GM18520 (cell line): ENCODE data around the gene CYS1.

Experiments
- ATAC-seq: cut with Tn5 transposase; IDR thresholded peaks from one replicate; pipeline ENCODE4 v1.9.1; 2021; ENCODE audit not compliant: unreplicated experiment

Gene CYS1

GRCh38 chr2:10048501-10049171, 31.6 kb downstream of the CYS1 start:
- ATAC-seq: no peak

- no peak for ATAC-seq
Measured at GRCh38 chr2:10047616-10048500, 32.4 kb downstream of the CYS1 start.

- ATAC-seq: no peak
Measured at GRCh38 chr2:10046931-10047330, 33.3 kb downstream of the CYS1 start.

- no peak for ATAC-seq
Measured at GRCh38 chr2:10045561-10046355, 34.5 kb downstream of the CYS1 start.

GRCh38 chr2:10043906-10044601, 36.2 kb downstream of the CYS1 start:
- ATAC-seq: peak; percentile 31

GRCh38 chr2:10043256-10043905, 36.8 kb downstream of the CYS1 start, which contains the start of gene KLF11:
Gene KLF11, plus strand, starts transcription at chr2:10043550. Its CDS starts 167 bp downstream, at chr2:10043717.
- peak; percentile 46 for ATAC-seq

GRCh38 chr2:10042301-10043161, 37.7 kb downstream of the CYS1 start:
- no peak for ATAC-seq

- no peak for ATAC-seq
Measured at GRCh38 chr2:10041711-10042110, 38.5 kb downstream of the CYS1 start.

- no peak for ATAC-seq
Measured at GRCh38 chr2:10039658-10040410, 40.4 kb downstream of the CYS1 start.

GRCh38 chr2:10038716-10039115, 41.5 kb downstream of the CYS1 start:
- ATAC-seq: no peak

- ATAC-seq: no peak
Measured at GRCh38 chr2:10038123-10038522, 42.1 kb downstream of the CYS1 start.

GRCh38 chr2:10036095-10036884, 43.9 kb downstream of the CYS1 start:
- peak; percentile 54 for ATAC-seq

GRCh38 chr2:10035633-10036032, 44.6 kb downstream of the CYS1 start:
- ATAC-seq: no peak

- ATAC-seq: no peak
Measured at GRCh38 chr2:10035053-10035422, 45.2 kb downstream of the CYS1 start.

GRCh38 chr2:10034333-10035052, 45.7 kb downstream of the CYS1 start:
- ATAC-seq: no peak

GRCh38 chr2:10033251-10034006, 46.8 kb downstream of the CYS1 start:
- no peak for ATAC-seq

- no peak for ATAC-seq
Measured at GRCh38 chr2:10032746-10033105, 47.5 kb downstream of the CYS1 start.
